GM21390 (cell line): Measurements from ENCODE around the gene RAET1G.

ENCODE experiments used
- ATAC-seq: cut with Tn5 transposase; IDR thresholded peaks from one replicate; pipeline ENCODE4 v1.9.1; 2021; ENCODE audit not compliant: unreplicated experiment

RAET1G gene

GRCh38 chr6:149869275-149869892 is 53.5 kb downstream of the RAET1G start:
- no peak for ATAC-seq

GRCh38 chr6:149867876-149868640 is 54.9 kb downstream of the RAET1G start:
- no peak for ATAC-seq
